Lower lobe of right lung (tissue), 2 donors: ENCODE measurements around the gene NOTUM. TPM values are rescaled to one million over a fixed set of nuclear protein-coding genes. Genes with fewer than 3 reads are reported as not detected.

ENCODE experiments used
- ATAC-seq, 2 donors: fragments of 200-7000 bp; cut with Tn5 transposase; one replicate each; pipeline ENCODE4 v1.9.1; 2020 to 2022; ENCODE audit warnings: mild to moderate bottlenecking in 2 of 2, moderate library complexity in 2 of 2
- DNase-seq: peaks from one replicate; pipeline ENCODE4 v3.0.0-alpha.2; 2020
- H3K27ac ChIP-seq: fragments of 200-600 bp; one replicate; pipeline ENCODE4 v1.8.0; 2022
- H3K27me3 ChIP-seq: fragments of 200-600 bp; one replicate; pipeline ENCODE4 v1.8.0; 2022; ENCODE audit warnings: low read depth
- H3K36me3 ChIP-seq: fragments of 200-600 bp; one replicate; pipeline ENCODE4 v1.8.0; 2022; ENCODE audit warnings: mild to moderate bottlenecking
- H3K4me1 ChIP-seq: fragments of 200-600 bp; one replicate; pipeline ENCODE4 v1.8.0; 2022
- H3K4me3 ChIP-seq: fragments of 200-600 bp; one replicate; pipeline ENCODE4 v1.8.0; 2022; ENCODE audit warnings: mild to moderate bottlenecking
- H3K9me3 ChIP-seq: fragments of 200-600 bp; one replicate; pipeline ENCODE4 v1.8.0; 2022
- intact Hi-C: fragments of 100-400 bp; cut with DNase I; formaldehyde crosslinking; loops from one replicate; pipeline ENCODE4 v1.11.0; 2022
- total RNA-seq: library from RNA; stranded (reverse); fragmentation: NEBNext Ultra II Directional; extraction: Animal tissue kit (Norgen Biotek cat#: 25700); gene quantifications from one replicate; pipeline ENCODE4 v1.2.1, GENCODE V29; 2021
- TF ChIP-seq, protein P1 (sequence below): fragments of 200-600 bp; IDR thresholded peaks from one replicate; pipeline ENCODE4 v1.8.0; 2022; ENCODE audit warnings: antibody characterized with exemption, mild to moderate bottlenecking
- donor health status: DM: no; HTN: yes; CAD: no; lungs with severe emphysema.

NOTUM gene
- total RNA-seq, 1 donor from 2014 or later, result 4.4 TPM

GRCh38 chr17:81904600-81905423 is 56.2 kb downstream of the NOTUM start:
- no peak overlapping the region for H3K27ac ChIP-seq
- H3K4me3 ChIP-seq, result no peak overlapping the region
- TF ChIP-seq, protein P1, sequence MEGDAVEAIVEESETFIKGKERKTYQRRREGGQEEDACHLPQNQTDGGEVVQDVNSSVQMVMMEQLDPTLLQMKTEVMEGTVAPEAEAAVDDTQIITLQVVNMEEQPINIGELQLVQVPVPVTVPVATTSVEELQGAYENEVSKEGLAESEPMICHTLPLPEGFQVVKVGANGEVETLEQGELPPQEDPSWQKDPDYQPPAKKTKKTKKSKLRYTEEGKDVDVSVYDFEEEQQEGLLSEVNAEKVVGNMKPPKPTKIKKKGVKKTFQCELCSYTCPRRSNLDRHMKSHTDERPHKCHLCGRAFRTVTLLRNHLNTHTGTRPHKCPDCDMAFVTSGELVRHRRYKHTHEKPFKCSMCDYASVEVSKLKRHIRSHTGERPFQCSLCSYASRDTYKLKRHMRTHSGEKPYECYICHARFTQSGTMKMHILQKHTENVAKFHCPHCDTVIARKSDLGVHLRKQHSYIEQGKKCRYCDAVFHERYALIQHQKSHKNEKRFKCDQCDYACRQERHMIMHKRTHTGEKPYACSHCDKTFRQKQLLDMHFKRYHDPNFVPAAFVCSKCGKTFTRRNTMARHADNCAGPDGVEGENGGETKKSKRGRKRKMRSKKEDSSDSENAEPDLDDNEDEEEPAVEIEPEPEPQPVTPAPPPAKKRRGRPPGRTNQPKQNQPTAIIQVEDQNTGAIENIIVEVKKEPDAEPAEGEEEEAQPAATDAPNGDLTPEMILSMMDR, result no peak
- H3K4me1 ChIP-seq, result peaks cover 14% of the 10 kb centered on the region
- H3K27me3 ChIP-seq, result peaks cover 4% of the 10 kb centered on the region
- intact Hi-C loops, result no loop called here
- ATAC-seq, result no peak
- no peaks in the 10 kb centered on the region for H3K9me3 ChIP-seq
- peaks cover 50% of the 10 kb centered on the region for H3K36me3 ChIP-seq
- DNase-seq, result no peak

- no peaks in the 10 kb centered on the region for H3K9me3 ChIP-seq
- DNase-seq (no peak), ATAC-seq (no peak)
- TF ChIP-seq, protein P1, result no peak
- H3K36me3 ChIP-seq, result peaks cover 55% of the 10 kb centered on the region
- no peak overlapping the region for H3K4me3 ChIP-seq
- intact Hi-C loops, result no loop called here
- H3K4me1 ChIP-seq, result peaks cover 14% of the 10 kb centered on the region
- peaks cover 4% of the 10 kb centered on the region for H3K27me3 ChIP-seq
- H3K27ac ChIP-seq, result no peak overlapping the region
Measured at GRCh38 chr17:81903896-81904599, 56.9 kb downstream of the NOTUM start.

- DNase-seq, result no peak
- TF ChIP-seq, protein P1, result no peak
- intact Hi-C loops, result no loop called here
Measured at GRCh38 chr17:81903415-81903831, 57.6 kb downstream of the NOTUM start.

DNA sequence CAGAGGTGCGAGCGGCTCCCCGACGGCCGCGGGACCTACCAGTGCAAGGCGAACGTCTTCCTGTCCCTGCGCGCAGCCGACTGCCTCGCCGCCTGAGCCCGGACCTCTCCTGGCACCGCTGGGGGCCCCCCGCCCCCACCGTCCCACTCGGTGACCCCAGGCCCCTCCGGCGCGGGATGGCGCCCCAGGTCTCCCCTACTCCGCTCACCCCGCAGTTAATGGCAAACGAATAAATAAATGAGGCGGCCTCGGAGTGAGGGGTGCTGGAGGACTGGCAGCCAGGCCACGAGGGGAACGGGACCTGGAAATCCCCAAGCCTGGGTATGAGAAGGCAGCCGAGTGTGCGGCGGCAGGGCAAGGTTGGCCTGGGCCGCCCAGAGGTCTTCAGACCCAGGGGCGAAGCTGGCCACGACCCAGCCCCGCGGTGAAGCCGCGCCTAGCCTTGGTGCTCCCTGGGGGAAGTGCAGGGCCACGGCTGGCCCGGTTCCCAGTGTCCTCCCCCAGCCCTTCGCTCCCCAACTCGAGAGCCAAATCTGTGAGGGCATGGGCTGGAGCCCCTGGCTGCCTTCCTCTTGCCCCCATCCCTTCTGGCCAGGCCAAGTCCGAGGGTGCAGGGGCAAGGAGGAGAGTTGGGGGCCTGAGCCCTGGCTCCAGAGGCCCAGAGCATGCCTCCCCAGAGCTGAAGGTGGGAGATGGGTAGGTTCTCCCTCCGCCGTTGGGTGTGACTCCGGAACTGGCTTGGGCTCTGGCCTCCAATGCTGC is 58.2 kb downstream of the NOTUM start:
- ATAC-seq (peak; percentile 8 to 16), DNase-seq (no peak)
- H3K36me3 ChIP-seq, result peaks cover 56% of the 10 kb centered on the region
- no peak overlapping the region for H3K27ac ChIP-seq
- peaks cover 14% of the 10 kb centered on the region for H3K4me1 ChIP-seq
- no peaks in the 10 kb centered on the region for H3K9me3 ChIP-seq
- H3K27me3 ChIP-seq, result peaks cover 4% of the 10 kb centered on the region
- H3K4me3 ChIP-seq, result peak overlapping the region; percentile 40
- TF ChIP-seq, protein P1, result no peak
- intact Hi-C loops, result no loop called here

More at GRCh38 chr17:81903415-81903831, 57.6 kb downstream of the NOTUM start:
- Histone ChIP-seq H3K36me3 (peaks cover 55% of the 10 kb centered on the region), H3K9me3 (no peaks in the 10 kb centered on the region), H3K27ac (no peak overlapping the region), H3K4me1 (peaks cover 14% of the 10 kb centered on the region), H3K4me3 (no peak overlapping the region), H3K27me3 (peaks cover 4% of the 10 kb centered on the region)
- ATAC-seq, result no peak

Other genes with a start within 250 kb of the NOTUM start
- 7.3 TPM for gene SLC25A10, start 248.9 kb downstream of the NOTUM start, total RNA-seq
- not detected for gene GCGR, start 157.0 kb downstream of the NOTUM start, total RNA-seq
- gene MCRIP1, start 127.9 kb downstream of the NOTUM start, total RNA-seq, result 69.2 TPM
- not detected for gene PPP1R27, start 126.1 kb downstream of the NOTUM start, total RNA-seq
- 432 TPM for gene P4HB, start 100.7 kb downstream of the NOTUM start, total RNA-seq
- gene ARHGDIA, start 89.8 kb downstream of the NOTUM start, total RNA-seq, result 331 TPM
- 42.7 TPM for gene ALYREF, start 69.6 kb downstream of the NOTUM start, total RNA-seq
- gene ANAPC11, start 69.5 kb downstream of the NOTUM start, total RNA-seq, result 81.9 TPM
- 0.71 TPM for gene NPB, start 58.9 kb downstream of the NOTUM start, total RNA-seq
- 39.7 TPM for gene PCYT2, start 49.8 kb downstream of the NOTUM start, total RNA-seq
- 32.8 TPM for gene SIRT7, start 43.0 kb downstream of the NOTUM start, total RNA-seq
- gene MAFG, start 33.5 kb downstream of the NOTUM start, total RNA-seq, result 30.7 TPM
- gene PYCR1, start 23.9 kb downstream of the NOTUM start, total RNA-seq, result 23.0 TPM
- gene MYADML2, start 14.0 kb downstream of the NOTUM start, total RNA-seq, result not detected
- 45.3 TPM for gene ASPSCR1, start 16.4 kb upstream of the NOTUM start, total RNA-seq
- gene CENPX, start 61.7 kb upstream of the NOTUM start, total RNA-seq, result 43.8 TPM
- 17.3 TPM for gene LRRC45, start 62.1 kb upstream of the NOTUM start, total RNA-seq
- 2.8 TPM for gene RAC3, start 70.5 kb upstream of the NOTUM start, total RNA-seq
- 133 TPM for gene DCXR, start 76.5 kb upstream of the NOTUM start, total RNA-seq
- gene RFNG, start 90.6 kb upstream of the NOTUM start, total RNA-seq, result 35.1 TPM
- gene GPS1, start 90.7 kb upstream of the NOTUM start, total RNA-seq, result 71.5 TPM
- 85.1 TPM for gene DUS1L, start 104.6 kb upstream of the NOTUM start, total RNA-seq
- gene FASN, start 137.0 kb upstream of the NOTUM start, total RNA-seq, result 302 TPM